ENCODE results near the gene TAF15. TPM values are rescaled to one million over a fixed set of nuclear protein-coding genes. Genes with fewer than 3 reads are reported as not detected.
A peak's percentile ranks its signal among the peaks of the same experiment; 100 is the strongest.

Gene TAF15
- total and polyA plus RNA-seq, 2 of the 4 experiments (the other 2 are of a cell fraction), result 46.8 to 98.0 TPM

DNA sequence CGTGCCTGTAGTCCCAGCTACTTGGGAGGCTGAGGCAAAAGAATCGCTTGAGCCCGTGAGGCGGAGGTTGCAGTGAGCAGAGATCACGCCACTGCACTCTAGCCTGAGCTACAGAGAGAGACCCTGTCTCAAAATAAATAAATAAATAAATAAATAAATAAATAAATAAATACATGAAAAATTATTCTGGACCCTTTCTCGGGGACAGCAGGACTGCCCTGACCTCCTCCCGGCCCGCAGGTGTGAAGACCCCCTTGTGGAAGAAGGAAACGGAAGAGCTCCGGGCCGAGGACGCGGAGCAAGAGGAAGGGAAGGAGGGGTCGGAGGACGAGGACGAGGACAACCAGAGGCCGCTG, 45.5 kb upstream of the TAF15 start:
- TF ChIP-seq POLR2A (IDR thresholded peaks at IDR 0.05; ENCODE audit: low read depth, low read length), result no peak
- TF ChIP-seq, protein P1, sequence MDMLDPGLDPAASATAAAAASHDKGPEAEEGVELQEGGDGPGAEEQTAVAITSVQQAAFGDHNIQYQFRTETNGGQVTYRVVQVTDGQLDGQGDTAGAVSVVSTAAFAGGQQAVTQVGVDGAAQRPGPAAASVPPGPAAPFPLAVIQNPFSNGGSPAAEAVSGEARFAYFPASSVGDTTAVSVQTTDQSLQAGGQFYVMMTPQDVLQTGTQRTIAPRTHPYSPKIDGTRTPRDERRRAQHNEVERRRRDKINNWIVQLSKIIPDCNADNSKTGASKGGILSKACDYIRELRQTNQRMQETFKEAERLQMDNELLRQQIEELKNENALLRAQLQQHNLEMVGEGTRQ (IDR thresholded peaks at IDR 0.05; ENCODE audit: low read depth, low read length), result no peak
- no peak for TF ChIP-seq RFX5 (IDR thresholded peaks at IDR 0.05; ENCODE audit: low read depth, low read length)
- no peak for TF ChIP-seq RCOR1 (IDR thresholded peaks at IDR 0.05; ENCODE audit: insufficient replicate concordance, low read length)
- no peak for TF ChIP-seq CHD1 (IDR thresholded peaks at IDR 0.05; ENCODE audit: low read depth, low read length)
- no peak for TF ChIP-seq MXI1 (IDR thresholded peaks at IDR 0.05; ENCODE audit: borderline replicate concordance, low read depth, low read length)
- TF ChIP-seq, protein P2, sequence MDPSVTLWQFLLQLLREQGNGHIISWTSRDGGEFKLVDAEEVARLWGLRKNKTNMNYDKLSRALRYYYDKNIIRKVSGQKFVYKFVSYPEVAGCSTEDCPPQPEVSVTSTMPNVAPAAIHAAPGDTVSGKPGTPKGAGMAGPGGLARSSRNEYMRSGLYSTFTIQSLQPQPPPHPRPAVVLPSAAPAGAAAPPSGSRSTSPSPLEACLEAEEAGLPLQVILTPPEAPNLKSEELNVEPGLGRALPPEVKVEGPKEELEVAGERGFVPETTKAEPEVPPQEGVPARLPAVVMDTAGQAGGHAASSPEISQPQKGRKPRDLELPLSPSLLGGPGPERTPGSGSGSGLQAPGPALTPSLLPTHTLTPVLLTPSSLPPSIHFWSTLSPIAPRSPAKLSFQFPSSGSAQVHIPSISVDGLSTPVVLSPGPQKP (IDR thresholded peaks at IDR 0.05; ENCODE audit: borderline replicate concordance, low read depth, low read length), result no peak
- TF ChIP-seq, protein P3, sequence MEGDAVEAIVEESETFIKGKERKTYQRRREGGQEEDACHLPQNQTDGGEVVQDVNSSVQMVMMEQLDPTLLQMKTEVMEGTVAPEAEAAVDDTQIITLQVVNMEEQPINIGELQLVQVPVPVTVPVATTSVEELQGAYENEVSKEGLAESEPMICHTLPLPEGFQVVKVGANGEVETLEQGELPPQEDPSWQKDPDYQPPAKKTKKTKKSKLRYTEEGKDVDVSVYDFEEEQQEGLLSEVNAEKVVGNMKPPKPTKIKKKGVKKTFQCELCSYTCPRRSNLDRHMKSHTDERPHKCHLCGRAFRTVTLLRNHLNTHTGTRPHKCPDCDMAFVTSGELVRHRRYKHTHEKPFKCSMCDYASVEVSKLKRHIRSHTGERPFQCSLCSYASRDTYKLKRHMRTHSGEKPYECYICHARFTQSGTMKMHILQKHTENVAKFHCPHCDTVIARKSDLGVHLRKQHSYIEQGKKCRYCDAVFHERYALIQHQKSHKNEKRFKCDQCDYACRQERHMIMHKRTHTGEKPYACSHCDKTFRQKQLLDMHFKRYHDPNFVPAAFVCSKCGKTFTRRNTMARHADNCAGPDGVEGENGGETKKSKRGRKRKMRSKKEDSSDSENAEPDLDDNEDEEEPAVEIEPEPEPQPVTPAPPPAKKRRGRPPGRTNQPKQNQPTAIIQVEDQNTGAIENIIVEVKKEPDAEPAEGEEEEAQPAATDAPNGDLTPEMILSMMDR (conservative IDR thresholded peaks at IDR 0.05; ENCODE audit: low read depth, low read length), result no peak
- no peak for TF ChIP-seq MAZ (IDR thresholded peaks at IDR 0.05; ENCODE audit: borderline replicate concordance, low read depth, low read length)
- no peak for TF ChIP-seq RAD21 (IDR thresholded peaks at IDR 0.05; ENCODE audit: low read length)
- in situ Hi-C loops (cut with MboI; ENCODE audit: low sequenced_read_pairs), result loop anchor here (5.0 kb wide), 1 partner anchor 44 kb away; the partner anchor contains the start of gene TAF15
- dilution Hi-C loops (cut with HindIII; ENCODE audit: low sequenced_read_pairs, unreplicated experiment), result no loop called here
- no peaks in the 10 kb centered on the region for H3K9me3 ChIP-seq (ENCODE audit: control insufficient read depth, insufficient read depth, low read length)
- ChIA-PET POLR2A (ENCODE audit: unreplicated experiment) (no interaction called here), CTCF (interaction anchor here (0.6 to 2.6 kb wide), 21 partner anchors 9 to 456 kb away, joined by 3 to 34 read pairs (median 6); partner anchors contain the start of genes MMP28 and TAF15)
- H2BK5ac ChIP-seq (ENCODE audit: low read depth, low read length, poor library complexity, severe bottlenecking), result no peak overlapping the region
- H2BK15ac ChIP-seq (ENCODE audit: low read depth, low read length), result no peak overlapping the region
- H2AK9ac ChIP-seq (replicated peaks; ENCODE audit: low read depth, low read length, poor library complexity), result peak overlapping the region; percentile 85
- H3K4me2 ChIP-seq (ENCODE audit: low read depth, low read length), result peak overlapping the region; percentile 95
- no peak overlapping the region for H2BK120ac ChIP-seq (ENCODE audit: low read depth, low read length)
- peaks cover 3% of the 10 kb centered on the region for H3K4me1 ChIP-seq (ENCODE audit: control insufficient read depth, insufficient read depth, low read length)
- H3K79me1 ChIP-seq (ENCODE audit: low read depth in 1 of 2, low read length in 2 of 2), result no peaks in the 10 kb centered on the region
- no peak overlapping the region for H4K91ac ChIP-seq (ENCODE audit: insufficient read depth, low read depth, low read length)
- peak overlapping the region; percentile 71; the same call in 1 of the 2 replicates for H3K9ac ChIP-seq (ENCODE audit: low read depth, low read length)
- H4K8ac ChIP-seq (ENCODE audit: low read depth in 2 of 2, low read length in 2 of 2), result no peak overlapping the region
- H3K27me3 ChIP-seq (ENCODE audit: control insufficient read depth, insufficient read depth, low read length), result peaks cover 26% of the 10 kb centered on the region
- no peak overlapping the region for H2AK5ac ChIP-seq (ENCODE audit: low read depth, low read length)
- ATAC-seq (ENCODE audit: low read depth) (no peak; the same call in 1 of the 2 replicates), DNase-seq (no peak)
- H2AFZ ChIP-seq (replicated peaks; ENCODE audit: low read length, poor library complexity), result peak overlapping the region; percentile 93
- H4K20me1 ChIP-seq (ENCODE audit: insufficient read depth, low read length), result peaks cover 8% of the 10 kb centered on the region; the same call in 1 of the 2 replicates
- H3K9me1 ChIP-seq (ENCODE audit: insufficient read depth, low read length), result no peaks in the 10 kb centered on the region
- H3K4ac ChIP-seq (ENCODE audit: low read depth, low read length), result no peak overlapping the region
- no peak overlapping the region; the same call in 1 of the 2 replicates for H3K27ac ChIP-seq (ENCODE audit: insufficient read depth, low read length)
- H3K14ac ChIP-seq (replicated peaks; ENCODE audit: low read depth, low read length), result no peak overlapping the region
- H3K36me3 ChIP-seq (ENCODE audit: control insufficient read depth, insufficient read depth, low read length), result no peaks in the 10 kb centered on the region
- no peak overlapping the region for H3K18ac ChIP-seq (ENCODE audit: low read depth, low read length)
- intact Hi-C loops (cut with micrococcal nuclease), result loop anchor here (1.0 kb wide), 1 partner anchor 41 kb away; no protein-coding TSS in a partner anchor
- no peak overlapping the region for H4K5ac ChIP-seq (ENCODE audit: low read depth, low read length)
- no peak overlapping the region for H2BK20ac ChIP-seq (ENCODE audit: low read depth, low read length)
- 0% methylated on average over 3 of the region's 17 CpGs; no CpG with 5 or more reads in 1 of the 2 experiments for WGBS, 2 experiments (ENCODE audit: extremely low coverage in 2 of 2, insufficient read length in 1 of 2)
- H3K4me3 ChIP-seq (ENCODE audit: insufficient read depth, low read depth, low read length), result peak overlapping the region; percentile 35; the same call in 1 of the 2 replicates
- no peak overlapping the region for H3K56ac ChIP-seq (ENCODE audit: extremely low read depth, insufficient read depth, low read length)
- no peak overlapping the region for H3K23ac ChIP-seq (ENCODE audit: low read depth, low read length)
- no TSS peak for BruUV-seq (replicated peaks)

Measured in IMR-90 (cell line).